Mucosa of rectum (tissue), 2 donors: Measurements from ENCODE around the gene ZFP28.

ENCODE experiments used
- H3K27ac ChIP-seq, 2 donors: one replicate each; pipeline ENCODE4 v1.7.0; 2013; ENCODE audit warnings: inconsistent platforms in 2 of 2, low read depth in 2 of 2, low read length in 2 of 2
- H3K27me3 ChIP-seq, 2 donors: one replicate each; pipeline ENCODE4 v1.7.0; 2013; ENCODE audit warnings: low read length in 2 of 2; ENCODE audit not compliant: control insufficient read depth in 2 of 2, insufficient read depth in 2 of 2
- H3K36me3 ChIP-seq, 2 donors: one replicate each; pipeline ENCODE4 v1.7.0; 2013; ENCODE audit warnings: low read length in 2 of 2; ENCODE audit not compliant: control insufficient read depth in 2 of 2, insufficient read depth in 2 of 2
- H3K4me1 ChIP-seq, 2 donors: one replicate each; pipeline ENCODE4 v1.7.0; 2013; ENCODE audit warnings: low read length in 2 of 2, mild to moderate bottlenecking in 1 of 2; ENCODE audit not compliant: control insufficient read depth in 2 of 2, insufficient read depth in 2 of 2
- H3K4me3 ChIP-seq, 2 donors: one replicate each; pipeline ENCODE4 v1.7.0; 2013; ENCODE audit warnings: low read length in 2 of 2
- H3K9ac ChIP-seq, 2 donors: one replicate each; pipeline ENCODE4 v1.7.0; 2013; ENCODE audit warnings: low read length in 2 of 2, low read depth in 1 of 2, mild to moderate bottlenecking in 1 of 2
- H3K9me3 ChIP-seq, 2 donors: one replicate each; pipeline ENCODE4 v1.7.0; 2013; ENCODE audit warnings: low read length in 2 of 2; ENCODE audit not compliant: control insufficient read depth in 2 of 2
- donor health status: healthy.
- donor health status: Normal muscosa, but diverticular disease.

The ZFP28 gene

DNA sequence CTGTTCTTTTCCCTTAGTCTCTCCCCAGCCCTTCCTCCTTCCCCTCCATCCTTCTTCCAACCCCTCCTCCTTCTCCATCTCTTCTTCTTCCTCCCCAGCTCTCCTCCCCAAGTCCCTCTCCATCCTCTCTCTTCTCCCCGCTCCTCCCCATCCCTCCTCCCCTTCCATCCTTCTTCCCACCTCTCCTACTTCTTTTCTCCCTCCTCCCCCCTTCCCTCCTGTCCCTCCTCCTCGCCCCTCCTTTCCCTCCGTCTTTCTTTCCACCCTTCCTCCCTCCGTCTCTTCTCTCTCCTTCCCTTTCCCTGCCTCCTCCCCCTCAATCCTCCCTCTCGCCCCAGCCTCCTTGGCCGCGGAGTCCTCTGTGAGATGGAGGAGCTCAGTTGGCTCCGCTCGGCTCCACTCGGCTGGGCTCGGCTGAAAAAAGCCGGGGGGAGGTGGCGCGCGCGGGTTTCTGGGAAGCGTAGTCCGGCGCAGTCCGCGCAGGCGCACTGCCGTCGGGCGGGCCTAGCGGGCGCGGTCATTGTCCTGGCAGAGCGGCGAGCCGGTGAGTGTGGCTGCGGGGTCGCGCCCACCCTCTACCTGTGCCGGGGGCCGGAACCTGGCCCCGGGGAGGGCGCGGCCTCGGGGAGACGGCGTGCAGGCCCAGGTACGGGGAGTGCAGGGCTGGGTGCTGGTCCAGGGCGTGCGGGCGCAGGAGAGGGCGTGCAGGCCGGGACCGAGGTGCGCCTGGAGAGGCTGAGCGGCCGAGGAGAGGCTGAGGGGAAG lies 56.2 kb downstream of the ZFP28 start, which contains the start of gene ZNF71:
TSS of gene ZNF71 (plus strand) at position 520 of the 765 bp plus-strand sequence. CDS start 6,257 bp downstream, outside the sequence.
- Histone ChIP-seq H3K27ac (peak within 1 kb of the TSS; percentile 33 to 44), H3K4me1 (peaks cover 5 to 9% of the 10 kb centered on the region in 2 donors), H3K9me3 (no peaks in the 10 kb centered on the region), H3K4me3 (peak within 1 kb of the TSS; percentile 90 to 97), H3K36me3 (no peaks in the 10 kb centered on the region), H3K9ac (peak within 1 kb of the TSS; percentile 71 to 79), H3K27me3 (no peaks in the 10 kb centered on the region)

GRCh38 chr19:56595548-56595899 lies 56.8 kb downstream of the ZFP28 start:
- Histone ChIP-seq H3K4me3 (peak overlapping the region; percentile 90 to 97), H3K9me3 (no peaks in the 10 kb centered on the region), H3K9ac (peak overlapping the region; percentile 71 to 79), H3K27me3 (no peaks in the 10 kb centered on the region), H3K4me1 (peaks cover 5 to 9% of the 10 kb centered on the region in 2 donors), H3K36me3 (no peaks in the 10 kb centered on the region), H3K27ac (peak overlapping the region in 1 of 2 donors; percentile 33)

DNA sequence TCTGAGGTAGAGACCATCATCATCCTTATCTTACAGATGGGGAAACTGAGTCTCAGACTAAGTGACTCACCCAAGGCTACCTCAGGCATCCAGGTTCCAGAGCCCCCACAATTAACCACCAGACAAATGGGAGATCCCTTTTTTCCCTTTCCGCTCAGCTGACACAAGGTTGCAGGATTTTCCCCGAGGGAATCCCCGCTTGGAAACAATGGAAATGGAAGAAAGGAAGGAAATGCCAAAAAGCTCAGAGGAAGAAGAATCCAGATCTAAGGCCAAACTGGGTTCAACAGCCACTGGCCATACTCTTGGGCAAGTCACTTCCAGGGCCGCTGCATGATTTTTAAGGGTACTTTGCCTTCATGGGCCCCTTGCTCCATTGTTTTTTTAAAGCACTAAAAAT lies 57.9 kb downstream of the ZFP28 start:
- Histone ChIP-seq H3K36me3 (peaks cover 7 to 9% of the 10 kb centered on the region in 2 donors), H3K9me3 (peaks cover 0 to 8% of the 10 kb centered on the region in 2 donors), H3K9ac (no peak overlapping the region), H3K27ac (no peak overlapping the region), H3K4me3 (no peak overlapping the region), H3K27me3 (no peaks in the 10 kb centered on the region), H3K4me1 (peaks cover 5 to 9% of the 10 kb centered on the region in 2 donors)

GRCh38 chr19:56597696-56598095 lies 58.9 kb downstream of the ZFP28 start:
- Histone ChIP-seq H3K9me3 (peaks cover 0 to 8% of the 10 kb centered on the region in 2 donors), H3K27ac (no peak overlapping the region), H3K9ac (no peak overlapping the region), H3K27me3 (no peaks in the 10 kb centered on the region), H3K4me1 (peaks cover 5 to 9% of the 10 kb centered on the region in 2 donors), H3K4me3 (no peak overlapping the region), H3K36me3 (peaks cover 8 to 17% of the 10 kb centered on the region in 2 donors)

- Histone ChIP-seq H3K36me3 (peaks cover 8 to 25% of the 10 kb centered on the region in 2 donors), H3K4me1 (no peaks in the 10 kb centered on the region), H3K9ac (no peak overlapping the region), H3K27ac (no peak overlapping the region), H3K9me3 (peaks cover 21 to 30% of the 10 kb centered on the region in 2 donors), H3K4me3 (no peak overlapping the region), H3K27me3 (no peaks in the 10 kb centered on the region)
Observed at GRCh38 chr19:56601375-56601774, 62.6 kb downstream of the ZFP28 start.

GRCh38 chr19:56603829-56604228 lies 65.1 kb downstream of the ZFP28 start:
- Histone ChIP-seq H3K9me3 (peaks cover 28 to 43% of the 10 kb centered on the region in 2 donors), H3K27me3 (no peaks in the 10 kb centered on the region), H3K9ac (no peak overlapping the region), H3K4me1 (no peaks in the 10 kb centered on the region), H3K4me3 (no peak overlapping the region), H3K36me3 (peaks cover 8 to 25% of the 10 kb centered on the region in 2 donors), H3K27ac (no peak overlapping the region)
